H1 (cell line): Measurements from ENCODE around the gene ANKRD9. TPM values are rescaled to one million over a fixed set of nuclear protein-coding genes. Genes with fewer than 3 reads are reported as not detected.

Experiments used
- CTCF ChIA-PET: fragments of 300-600 bp; sonication (Branson Sonifier 250); formaldehyde crosslinking; loops from one replicate; lab custom pipeline; 2021; ENCODE audit not compliant: partially characterized antibody; lab: Charles Lee
- POLR2A ChIA-PET: fragments of 300-600 bp; sonication (Branson Sonifier 250); formaldehyde crosslinking; loops from one replicate; lab custom pipeline; 2021; ENCODE audit warnings: inconsistent platforms; ENCODE audit not compliant: partially characterized antibody; lab: Charles Lee
- DNase-seq, 2 experiments: peaks; one replicate each; pipeline versions ENCODE4 v3.0.0 to v3.0.0-alpha.2; 2010 to 2022; ENCODE audit warnings: low spot score in 2 of 2, low read depth in 1 of 2, mixed read lengths in 1 of 2
- FAIRE-seq: peaks from 2 replicates; lab custom pipeline; 2011; peaks lifted over from hg19 to GRCh38; lab: Jason Lieb, UNC
- H2AFZ ChIP-seq: 2 replicates; pipeline ENCODE4 v1.8.1; 2012; ENCODE audit warnings: low read length, inconsistent platforms
- H2AK5ac ChIP-seq: 2 replicates; pipeline ENCODE4 v1.6.1; 2013; ENCODE audit warnings: low read depth, low read length
- H2BK120ac ChIP-seq: replicated peaks from 2 replicates; pipeline ENCODE3; 2013; ENCODE audit warnings: low read depth, low read length, inconsistent platforms
- H2BK12ac ChIP-seq: 2 replicates; pipeline ENCODE4 v1.6.1; 2013; ENCODE audit warnings: low read depth, low read length
- H2BK15ac ChIP-seq: 2 replicates; pipeline ENCODE4 v1.6.1; 2013; ENCODE audit warnings: low read length
- H2BK20ac ChIP-seq: 2 replicates; pipeline ENCODE4 v1.6.1; 2013; ENCODE audit warnings: low read length
- H2BK5ac ChIP-seq: 2 replicates; pipeline ENCODE4 v1.6.1; 2013; ENCODE audit warnings: low read depth, low read length
- H3K14ac ChIP-seq: 2 replicates; pipeline ENCODE4 v1.6.1; 2013; ENCODE audit warnings: inconsistent platforms; ENCODE audit not compliant: insufficient read length
- H3K18ac ChIP-seq: 2 replicates; pipeline ENCODE4 v1.6.1; 2013; ENCODE audit warnings: low read length; ENCODE audit errors: extremely low read depth
- H3K23ac ChIP-seq: 2 replicates; pipeline ENCODE4 v1.6.1; 2013; ENCODE audit warnings: inconsistent platforms; ENCODE audit not compliant: insufficient read length
- H3K23me2 ChIP-seq: 2 replicates; pipeline ENCODE4 v1.6.1; 2013; ENCODE audit warnings: low read depth, low read length
- H3K27ac ChIP-seq: 2 replicates; pipeline ENCODE4 v1.6.1; 2011; ENCODE audit warnings: low read depth, low read length, inconsistent platforms
- H3K27me3 ChIP-seq, 4 experiments: replicated peaks in 1 of 4; 1 replicate in 1 of 4; 2 replicates in 3 of 4; pipeline versions ENCODE4 v1.6.1 to v1.8.1; 2011 to 2013; ENCODE audit warnings: low read length in 3 of 4, mild to moderate bottlenecking in 3 of 4, inconsistent platforms in 2 of 4, mixed read lengths in 2 of 4, moderate library complexity in 1 of 4; ENCODE audit not compliant: control insufficient read depth in 3 of 4, insufficient read depth in 3 of 4; ENCODE audit errors: extremely low read depth in 1 of 4
- H3K36me3 ChIP-seq, 4 experiments: 2 replicates each; pipeline versions ENCODE4 v1.6.1 to v1.8.1; 2011 to 2013; ENCODE audit warnings: mild to moderate bottlenecking in 4 of 4, low read length in 3 of 4, moderate library complexity in 2 of 4, control low read depth in 1 of 4, inconsistent platforms in 1 of 4; ENCODE audit not compliant: insufficient read depth in 4 of 4, control insufficient read depth in 2 of 4
- H3K4ac ChIP-seq: replicated peaks from 2 replicates; pipeline ENCODE3; 2013; ENCODE audit warnings: low read length, low read depth, mixed read lengths, inconsistent platforms; ENCODE audit not compliant: insufficient read length
- H3K4me1 ChIP-seq, 4 experiments: replicated peaks in 1 of 4; 1 replicate in 1 of 4; 2 replicates in 3 of 4; pipeline versions ENCODE4 v1.6.1 to v1.8.1; 2011 to 2013; ENCODE audit warnings: low read length in 3 of 4, inconsistent platforms in 2 of 4, mixed read lengths in 1 of 4; ENCODE audit not compliant: insufficient read depth in 4 of 4, control insufficient read depth in 3 of 4
- H3K4me2 ChIP-seq, 2 experiments: 2 replicates each; pipeline versions ENCODE4 v1.6.1 to v1.8.1; 2011 to 2013; ENCODE audit warnings: low read depth in 2 of 2, low read length in 2 of 2, control low read depth in 1 of 2, inconsistent platforms in 1 of 2, mild to moderate bottlenecking in 1 of 2; ENCODE audit not compliant: insufficient read depth in 1 of 2
- H3K4me3 ChIP-seq, 4 experiments: fragments of 200-600, 300-600 bp in 1 of 4; sonication (generic), shearing (Covaris generic), sonication (Bioruptor Twin) in 1 of 4; 2 replicates each; pipeline versions ENCODE4 v1.5.1 to v1.8.1; 2011 to 2016; ENCODE audit warnings: low read length in 4 of 4, low read depth in 3 of 4, control low read depth in 2 of 4, inconsistent platforms in 2 of 4, mild to moderate bottlenecking in 2 of 4, mixed read lengths in 1 of 4, moderate library complexity in 1 of 4; ENCODE audit not compliant: insufficient read depth in 2 of 4; ENCODE audit errors: extremely low read depth in 1 of 4
- H3K56ac ChIP-seq: replicated peaks from 2 replicates; pipeline ENCODE3; 2013; ENCODE audit warnings: low read depth, mild to moderate bottlenecking, mixed read lengths, low read length, inconsistent platforms; ENCODE audit not compliant: insufficient read length
- H3K79me1 ChIP-seq: 2 replicates; pipeline ENCODE4 v1.6.1; 2013; ENCODE audit warnings: low read depth, low read length, control low read depth
- H3K79me2 ChIP-seq, 2 experiments: 2 replicates each; pipeline versions ENCODE4 v1.6.1 to v1.8.1; 2012 to 2013; ENCODE audit warnings: low read length in 2 of 2, mild to moderate bottlenecking in 2 of 2, inconsistent platforms in 1 of 2; ENCODE audit not compliant: insufficient read depth in 2 of 2, control insufficient read depth in 1 of 2
- H3K9ac ChIP-seq, 4 experiments: replicated peaks in 1 of 4; 1 replicate in 1 of 4; 2 replicates in 3 of 4; pipeline versions ENCODE4 v1.6.1 to v1.8.1; 2011 to 2013; ENCODE audit warnings: low read depth in 3 of 4, low read length in 3 of 4, control low read depth in 2 of 4, mild to moderate bottlenecking in 2 of 4, moderate library complexity in 2 of 4, inconsistent platforms in 1 of 4; ENCODE audit errors: extremely low read depth in 1 of 4
- H3K9me3 ChIP-seq, 2 experiments: 2 replicates each; pipeline versions ENCODE4 v1.6.1 to v1.8.1; 2012 to 2013; ENCODE audit warnings: mild to moderate bottlenecking in 2 of 2, moderate library complexity in 2 of 2, control low read depth in 1 of 2, inconsistent platforms in 1 of 2, low read depth in 1 of 2, low read length in 1 of 2, mixed read lengths in 1 of 2; ENCODE audit not compliant: insufficient read depth in 2 of 2
- H4K20me1 ChIP-seq, 2 experiments: replicated peaks in 1 of 2; 2 replicates each; pipeline versions ENCODE3 to v1.8.1; 2011 to 2013; ENCODE audit warnings: inconsistent platforms in 2 of 2, low read length in 2 of 2, mild to moderate bottlenecking in 1 of 2; ENCODE audit not compliant: insufficient read depth in 2 of 2, control insufficient read depth in 1 of 2
- H4K5ac ChIP-seq: 2 replicates; pipeline ENCODE4 v1.6.1; 2013; ENCODE audit warnings: low read length, low read depth, mixed read lengths, inconsistent platforms; ENCODE audit not compliant: insufficient read length
- H4K8ac ChIP-seq: 2 replicates; pipeline ENCODE4 v1.8.0; 2013; ENCODE audit warnings: mild to moderate bottlenecking, moderate library complexity, low read length, inconsistent platforms; ENCODE audit not compliant: insufficient read depth; ENCODE audit errors: extremely low read depth
- H4K91ac ChIP-seq: replicated peaks from 2 replicates; pipeline ENCODE3; 2013; ENCODE audit warnings: low read length, mixed read lengths, inconsistent platforms; ENCODE audit not compliant: insufficient read length
- BRCA1 ChIP-seq: IDR thresholded peaks from 2 replicates; pipeline ENCODE4 v1.6.1; 2012; ENCODE audit warnings: low read depth, low read length, improper control_type of control experiment
- CHD2 ChIP-seq: IDR thresholded peaks from 2 replicates; pipeline ENCODE4 v1.6.1; 2012; ENCODE audit warnings: low read length, improper control_type of control experiment
- GTF2F1 ChIP-seq: IDR thresholded peaks from 2 replicates; pipeline ENCODE4 v1.6.1; 2012; ENCODE audit warnings: low read depth, low read length, improper control_type of control experiment, borderline replicate concordance
- KDM1A ChIP-seq: fragments of 200-600, 300-600 bp; sonication (generic); IDR thresholded peaks from 2 replicates; pipeline ENCODE4 v1.7.1; 2016; ENCODE audit warnings: mild to moderate bottlenecking, low read length, borderline replicate concordance
- NRF1 ChIP-seq: IDR thresholded peaks from 2 replicates; pipeline ENCODE4 v1.6.1; 2011; ENCODE audit warnings: mild to moderate bottlenecking, low read depth, low read length, improper control_type of control experiment
- POLR2A ChIP-seq, 2 experiments: IDR thresholded peaks; 1 replicate in 1 of 2; 2 replicates in 1 of 2; pipeline ENCODE4 v1.6.1; 2011; ENCODE audit warnings: low read depth in 2 of 2, low read length in 2 of 2, mild to moderate bottlenecking in 2 of 2; ENCODE audit errors: control extremely low read depth in 1 of 2
- SRF ChIP-seq: IDR thresholded peaks from 2 replicates; pipeline ENCODE4 v1.6.1; 2011; ENCODE audit warnings: mild to moderate bottlenecking, low read depth, low read length, moderate library complexity
- WGBS, 2 experiments: shearing (Covaris generic) in 1 of 2; methylation state at CpG; one replicate each; pipeline versions ENCODE4 v1.1.6 to v1.1.7; 2013 to 2015; ENCODE audit warnings: low lambda C conversion rate in 2 of 2, mixed read lengths in 2 of 2, inconsistent platforms in 1 of 2, low coverage in 1 of 2, missing lambda C conversion rate in 1 of 2; ENCODE audit not compliant: insufficient replicate concordance in 2 of 2, insufficient coverage in 1 of 2, insufficient read length in 1 of 2; ENCODE audit errors: extremely low coverage in 1 of 2, missing lambda C conversion rate in 1 of 2; 5-methylcytosine and 5-hydroxymethylcytosine counted together
- polyA plus RNA-seq, 7 experiments: library from polyadenylated mRNA; depleted of rRNA in 3 of 7; stranded (reverse) in 5 of 7; unstranded in 2 of 7; fragments of >200 nt in 5 of 7; fragments of 200-250 nt in 2 of 7; gene quantifications; 1 replicate in 5 of 7; 2 replicates in 1 of 7; 4 replicates in 1 of 7; pipeline versions ENCODE4 v1.2.1 to v1.2.3, GENCODE V29; 2011 to 2013; ENCODE audit warnings: missing spikeins in 2 of 7, mixed read lengths in 2 of 7
- total RNA-seq: library from RNA; stranded (reverse); fragmentation: NEBNext Ultra II Directional; extraction: Animal tissue kit (Norgen Biotek cat#: 25700); gene quantifications from 2 replicates; pipeline ENCODE4 v1.2.1, GENCODE V29; 2021
- TF ChIP-seq, protein P1 (sequence below): IDR thresholded peaks from 2 replicates; pipeline ENCODE4 v1.6.1; 2012; ENCODE audit warnings: inconsistent platforms
- TF ChIP-seq, protein P2 (sequence below): IDR thresholded peaks from 2 replicates; pipeline ENCODE4 v1.6.1; 2011; ENCODE audit warnings: low read length, improper control_type of control experiment

Gene ANKRD9
- total and polyA plus RNA-seq, 2 of the 8 experiments (the other 6 are each of a cell fraction or from before 2014, with no cell fraction given), result 37.0 to 41.8 TPM

DNA sequence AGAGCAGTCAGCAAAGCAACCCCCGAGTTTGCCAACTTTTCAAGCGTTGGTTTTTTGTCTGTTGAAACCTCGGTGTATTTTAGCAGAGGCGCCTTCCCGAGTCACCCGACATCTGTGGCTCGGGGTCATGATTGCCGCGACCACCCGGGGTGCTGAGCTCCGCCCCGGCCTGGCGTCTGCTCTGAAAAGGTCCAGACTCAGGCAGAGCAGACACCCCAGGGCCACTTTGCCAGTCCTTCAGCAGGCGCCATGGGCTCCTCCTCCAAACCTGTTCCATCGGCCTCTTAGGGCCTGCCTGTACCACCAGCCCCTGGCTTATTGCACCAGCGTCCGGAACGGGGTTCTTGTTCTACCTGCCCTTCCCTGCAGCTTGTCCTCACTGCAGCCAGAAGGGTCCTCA lies 19.1 kb downstream of the ANKRD9 start:
- TF ChIP-seq SRF (no peak), NRF1 (no peak), GTF2F1 (no peak), POLR2A (IDR thresholded peaks at IDR 0.05; ENCODE audit: control extremely low read depth in 1 of 2, low read depth in 2 of 2, low read length in 2 of 2) (no peak), BRCA1 (no peak), KDM1A (no peak), CHD2 (no peak)
- TF ChIP-seq, protein P1, sequence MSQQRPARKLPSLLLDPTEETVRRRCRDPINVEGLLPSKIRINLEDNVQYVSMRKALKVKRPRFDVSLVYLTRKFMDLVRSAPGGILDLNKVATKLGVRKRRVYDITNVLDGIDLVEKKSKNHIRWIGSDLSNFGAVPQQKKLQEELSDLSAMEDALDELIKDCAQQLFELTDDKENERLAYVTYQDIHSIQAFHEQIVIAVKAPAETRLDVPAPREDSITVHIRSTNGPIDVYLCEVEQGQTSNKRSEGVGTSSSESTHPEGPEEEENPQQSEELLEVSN, result no peak
- TF ChIP-seq, protein P2, sequence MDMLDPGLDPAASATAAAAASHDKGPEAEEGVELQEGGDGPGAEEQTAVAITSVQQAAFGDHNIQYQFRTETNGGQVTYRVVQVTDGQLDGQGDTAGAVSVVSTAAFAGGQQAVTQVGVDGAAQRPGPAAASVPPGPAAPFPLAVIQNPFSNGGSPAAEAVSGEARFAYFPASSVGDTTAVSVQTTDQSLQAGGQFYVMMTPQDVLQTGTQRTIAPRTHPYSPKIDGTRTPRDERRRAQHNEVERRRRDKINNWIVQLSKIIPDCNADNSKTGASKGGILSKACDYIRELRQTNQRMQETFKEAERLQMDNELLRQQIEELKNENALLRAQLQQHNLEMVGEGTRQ, result no peak
- no peaks in the 10 kb centered on the region for H3K9me3 ChIP-seq
- H2BK5ac ChIP-seq, result no peak overlapping the region
- no peak overlapping the region for H3K18ac ChIP-seq
- H2BK20ac ChIP-seq, result no peak overlapping the region
- H3K4me1 ChIP-seq, result no peaks in the 10 kb centered on the region
- CTCF ChIA-PET, result interaction anchor here (1.0 to 3.3 kb wide), 2 partner anchors 10 to 208 kb away, joined by 3 to 13 read pairs; no protein-coding TSS in a partner anchor
- no peak for DNase-seq
- no peaks in the 10 kb centered on the region for H4K20me1 ChIP-seq
- no peak overlapping the region for H3K23ac ChIP-seq
- H3K9ac ChIP-seq, result no peak overlapping the region
- H3K23me2 ChIP-seq, result no peaks in the 10 kb centered on the region
- no peaks in the 10 kb centered on the region for H3K27me3 ChIP-seq
- no peaks in the 10 kb centered on the region for H3K79me1 ChIP-seq
- no peak for FAIRE-seq
- H4K8ac ChIP-seq, result no peak overlapping the region
- no peak overlapping the region for H3K4ac ChIP-seq
- H3K79me2 ChIP-seq, result no peaks in the 10 kb centered on the region
- H3K27ac ChIP-seq, result no peak overlapping the region
- no peak overlapping the region for H2AFZ ChIP-seq
- no peak overlapping the region for H3K4me2 ChIP-seq
- no peak overlapping the region for H4K5ac ChIP-seq
- H2BK120ac ChIP-seq, result no peak overlapping the region
- H3K14ac ChIP-seq, result no peak overlapping the region
- WGBS, 2 experiments, result 91% methylated on average over 18 of the region's 18 CpGs; no CpG with 5 or more reads in 1 of the 2 experiments
- no peak overlapping the region for H2AK5ac ChIP-seq
- H4K91ac ChIP-seq, result no peak overlapping the region
- H3K36me3 ChIP-seq, result no peaks in the 10 kb centered on the region; a peak in 1 of 8 replicates
- H3K4me3 ChIP-seq, result no peak overlapping the region
- POLR2A ChIA-PET, result no interaction called here
- H2BK12ac ChIP-seq, result no peak overlapping the region
- H3K56ac ChIP-seq, result no peak overlapping the region
- H2BK15ac ChIP-seq, result no peak overlapping the region
